ENCODE results near the gene SLC25A31.

SLC25A31 gene

GRCh38 chr4:127737295-127737694, 7.1 kb downstream of the SLC25A31 start:
- no peaks in the 10 kb centered on the region for H3K27me3 ChIP-seq (replicated peaks; ENCODE audit: control insufficient read depth, insufficient read depth, low read length, poor library complexity, severe bottlenecking)
- no peak for DNase-seq

DNA sequence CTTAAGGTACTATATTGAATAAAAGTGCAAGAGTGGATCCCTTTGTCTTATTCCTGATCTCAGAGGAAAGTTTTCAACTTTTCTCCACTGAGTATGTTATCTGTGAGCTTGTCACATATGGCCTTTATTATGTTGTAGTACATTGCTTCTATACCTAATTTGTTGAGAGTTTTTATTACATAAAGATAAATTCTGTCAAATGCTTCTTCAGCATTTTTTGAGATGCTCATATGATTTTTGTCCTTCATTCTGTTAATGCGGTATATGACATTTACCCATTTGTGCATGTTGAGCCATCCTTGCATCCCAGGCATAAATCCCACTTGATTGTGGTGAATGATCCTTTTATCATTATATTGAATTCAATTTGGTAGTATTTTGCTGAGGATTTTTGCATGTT, 11.0 kb downstream of the SLC25A31 start:
- Histone ChIP-seq H3K4me3 (ENCODE audit: insufficient read depth, low read depth, low read length, poor library complexity, severe bottlenecking) (no peak overlapping the region), H3K27ac (ENCODE audit: insufficient read depth, low read length, poor library complexity, severe bottlenecking) (no peak overlapping the region), H3K4me1 (ENCODE audit: control insufficient read depth, insufficient read depth, low read length, poor library complexity, severe bottlenecking) (no peaks in the 10 kb centered on the region), H3K9me3 (ENCODE audit: control insufficient read depth, low read length) (no peaks in the 10 kb centered on the region), H3K36me3 (ENCODE audit: control insufficient read depth, insufficient read depth, low read length) (no peaks in the 10 kb centered on the region), H3K27me3 (replicated peaks; ENCODE audit: control insufficient read depth, insufficient read depth, low read length, poor library complexity, severe bottlenecking) (no peaks in the 10 kb centered on the region)
- no peak for DNase-seq

More at GRCh38 chr4:127737295-127737694, 7.1 kb downstream of the SLC25A31 start:
- no peaks in the 10 kb centered on the region for H3K36me3 ChIP-seq (ENCODE audit: control insufficient read depth, insufficient read depth, low read length)
- no peak overlapping the region for H3K4me3 ChIP-seq (ENCODE audit: insufficient read depth, low read depth, low read length, poor library complexity, severe bottlenecking)
- H3K4me1 ChIP-seq (ENCODE audit: control insufficient read depth, insufficient read depth, low read length, poor library complexity, severe bottlenecking): no peaks in the 10 kb centered on the region
- H3K27ac ChIP-seq (ENCODE audit: insufficient read depth, low read length, poor library complexity, severe bottlenecking): no peak overlapping the region
- H3K9me3 ChIP-seq (ENCODE audit: control insufficient read depth, low read length): no peaks in the 10 kb centered on the region

DNA sequence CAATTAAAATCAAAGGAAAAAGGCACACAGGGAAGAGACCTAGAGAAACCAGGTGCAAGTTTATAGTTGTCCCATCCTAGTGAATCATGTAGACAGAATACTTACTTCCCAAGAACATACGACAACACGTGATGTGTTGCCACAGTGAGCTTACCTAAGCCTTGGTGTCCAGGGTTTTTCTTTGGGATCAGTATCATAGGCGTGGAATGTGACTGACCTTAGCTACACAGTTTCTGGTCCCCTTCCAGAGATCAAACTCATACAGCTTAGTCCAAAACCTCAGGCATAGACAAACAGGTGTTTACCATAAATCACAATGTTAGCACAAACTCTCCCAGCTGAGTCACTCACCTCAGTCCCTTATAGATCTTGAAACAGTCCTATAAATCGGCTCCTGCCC, 17.7 kb downstream of the SLC25A31 start:
- no peaks in the 10 kb centered on the region for H3K9me3 ChIP-seq (ENCODE audit: control insufficient read depth, low read length)
- no peak overlapping the region for H3K4me3 ChIP-seq (ENCODE audit: insufficient read depth, low read depth, low read length, poor library complexity, severe bottlenecking)
- no peak for DNase-seq
- H3K4me1 ChIP-seq (ENCODE audit: control insufficient read depth, insufficient read depth, low read length, poor library complexity, severe bottlenecking): no peaks in the 10 kb centered on the region
- no peaks in the 10 kb centered on the region for H3K36me3 ChIP-seq (ENCODE audit: control insufficient read depth, insufficient read depth, low read length)
- no peaks in the 10 kb centered on the region for H3K27me3 ChIP-seq (replicated peaks; ENCODE audit: control insufficient read depth, insufficient read depth, low read length, poor library complexity, severe bottlenecking)
- H3K27ac ChIP-seq (ENCODE audit: insufficient read depth, low read length, poor library complexity, severe bottlenecking): no peak overlapping the region

DNA sequence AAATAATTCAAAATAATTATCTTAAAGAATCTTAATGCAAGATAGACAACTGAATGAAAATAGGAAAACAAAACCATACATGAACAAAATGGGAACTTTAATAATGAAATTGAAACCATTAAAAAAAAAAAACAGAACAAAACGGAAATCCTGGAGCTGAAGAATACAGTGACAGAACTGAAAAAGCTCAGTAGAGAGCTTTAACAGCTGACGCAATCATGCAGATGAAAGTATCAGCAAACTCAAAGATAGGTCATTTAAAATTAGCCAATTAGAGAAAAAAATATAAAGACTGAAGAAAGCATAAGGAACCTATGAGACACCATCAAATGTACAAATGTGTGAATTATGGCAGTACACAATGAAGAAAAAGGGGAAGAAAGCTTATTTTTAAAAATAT, 18.8 kb downstream of the SLC25A31 start:
- no peak overlapping the region for H3K27ac ChIP-seq (ENCODE audit: insufficient read depth, low read length, poor library complexity, severe bottlenecking)
- no peaks in the 10 kb centered on the region for H3K4me1 ChIP-seq (ENCODE audit: control insufficient read depth, insufficient read depth, low read length, poor library complexity, severe bottlenecking)
- no peak overlapping the region for H3K4me3 ChIP-seq (ENCODE audit: insufficient read depth, low read depth, low read length, poor library complexity, severe bottlenecking)
- H3K27me3 ChIP-seq (replicated peaks; ENCODE audit: control insufficient read depth, insufficient read depth, low read length, poor library complexity, severe bottlenecking): no peaks in the 10 kb centered on the region
- no peak for DNase-seq
- no peaks in the 10 kb centered on the region for H3K36me3 ChIP-seq (ENCODE audit: control insufficient read depth, insufficient read depth, low read length)
- H3K9me3 ChIP-seq (ENCODE audit: control insufficient read depth, low read length): no peaks in the 10 kb centered on the region

DNA sequence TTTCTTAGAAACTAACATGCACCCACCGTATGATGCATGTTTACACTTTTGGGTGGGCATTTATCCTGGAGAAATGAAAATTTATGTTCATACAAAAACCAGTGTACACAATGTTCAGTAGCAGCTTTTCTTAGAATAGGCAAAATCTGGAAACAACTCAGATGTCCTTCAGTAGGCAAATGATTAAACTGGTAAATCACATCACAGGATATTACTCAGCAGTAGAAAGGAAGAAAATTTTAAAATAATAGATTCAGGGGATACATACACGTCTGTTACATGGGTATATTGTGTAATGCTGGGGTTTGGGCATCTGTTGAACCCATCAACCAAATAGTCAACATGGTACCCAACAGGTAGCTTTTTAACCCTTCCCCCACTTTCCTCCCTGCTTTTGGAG, 26.7 kb downstream of the SLC25A31 start:
- Histone ChIP-seq H3K9me3 (ENCODE audit: control insufficient read depth, low read length) (no peaks in the 10 kb centered on the region), H3K4me3 (ENCODE audit: insufficient read depth, low read depth, low read length, poor library complexity, severe bottlenecking) (no peak overlapping the region), H3K27me3 (replicated peaks; ENCODE audit: control insufficient read depth, insufficient read depth, low read length, poor library complexity, severe bottlenecking) (no peaks in the 10 kb centered on the region), H3K27ac (ENCODE audit: insufficient read depth, low read length, poor library complexity, severe bottlenecking) (no peak overlapping the region), H3K36me3 (ENCODE audit: control insufficient read depth, insufficient read depth, low read length) (no peaks in the 10 kb centered on the region), H3K4me1 (ENCODE audit: control insufficient read depth, insufficient read depth, low read length, poor library complexity, severe bottlenecking) (no peaks in the 10 kb centered on the region)
- no peak for DNase-seq

- H3K36me3 ChIP-seq (ENCODE audit: control insufficient read depth, insufficient read depth, low read length): no peaks in the 10 kb centered on the region
- H3K4me3 ChIP-seq (ENCODE audit: insufficient read depth, low read depth, low read length, poor library complexity, severe bottlenecking): no peak overlapping the region
- no peak for DNase-seq
- no peak overlapping the region for H3K27ac ChIP-seq (ENCODE audit: insufficient read depth, low read length, poor library complexity, severe bottlenecking)
- H3K4me1 ChIP-seq (ENCODE audit: control insufficient read depth, insufficient read depth, low read length, poor library complexity, severe bottlenecking): no peaks in the 10 kb centered on the region
- no peaks in the 10 kb centered on the region for H3K27me3 ChIP-seq (replicated peaks; ENCODE audit: control insufficient read depth, insufficient read depth, low read length, poor library complexity, severe bottlenecking)
- no peaks in the 10 kb centered on the region for H3K9me3 ChIP-seq (ENCODE audit: control insufficient read depth, low read length)
Measured at GRCh38 chr4:127759228-127759820, 29.1 kb downstream of the SLC25A31 start.

DNA sequence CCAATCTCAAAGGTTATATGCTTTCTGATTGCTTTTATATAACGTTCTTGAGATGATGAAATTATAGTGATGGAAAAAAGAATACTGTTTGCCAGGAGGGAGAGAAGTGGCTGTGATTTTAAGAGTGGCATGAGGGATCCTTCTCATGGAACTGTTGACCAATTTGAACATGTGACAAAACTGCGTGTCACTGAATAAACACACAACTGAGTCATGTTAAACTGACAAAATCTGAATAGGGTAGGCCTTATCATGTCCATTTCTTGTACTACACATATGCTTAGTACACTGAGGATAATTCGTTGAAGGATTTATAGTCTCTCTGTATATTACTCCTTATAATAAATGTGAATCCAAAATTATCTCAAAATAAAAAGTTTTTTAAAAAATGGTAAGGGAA, 29.7 kb downstream of the SLC25A31 start:
- no peaks in the 10 kb centered on the region for H3K36me3 ChIP-seq (ENCODE audit: control insufficient read depth, insufficient read depth, low read length)
- H3K4me3 ChIP-seq (ENCODE audit: insufficient read depth, low read depth, low read length, poor library complexity, severe bottlenecking): no peak overlapping the region
- H3K27ac ChIP-seq (ENCODE audit: insufficient read depth, low read length, poor library complexity, severe bottlenecking): no peak overlapping the region
- H3K27me3 ChIP-seq (replicated peaks; ENCODE audit: control insufficient read depth, insufficient read depth, low read length, poor library complexity, severe bottlenecking): no peaks in the 10 kb centered on the region
- no peaks in the 10 kb centered on the region for H3K4me1 ChIP-seq (ENCODE audit: control insufficient read depth, insufficient read depth, low read length, poor library complexity, severe bottlenecking)
- H3K9me3 ChIP-seq (ENCODE audit: control insufficient read depth, low read length): no peaks in the 10 kb centered on the region
- no peak for DNase-seq

DNA sequence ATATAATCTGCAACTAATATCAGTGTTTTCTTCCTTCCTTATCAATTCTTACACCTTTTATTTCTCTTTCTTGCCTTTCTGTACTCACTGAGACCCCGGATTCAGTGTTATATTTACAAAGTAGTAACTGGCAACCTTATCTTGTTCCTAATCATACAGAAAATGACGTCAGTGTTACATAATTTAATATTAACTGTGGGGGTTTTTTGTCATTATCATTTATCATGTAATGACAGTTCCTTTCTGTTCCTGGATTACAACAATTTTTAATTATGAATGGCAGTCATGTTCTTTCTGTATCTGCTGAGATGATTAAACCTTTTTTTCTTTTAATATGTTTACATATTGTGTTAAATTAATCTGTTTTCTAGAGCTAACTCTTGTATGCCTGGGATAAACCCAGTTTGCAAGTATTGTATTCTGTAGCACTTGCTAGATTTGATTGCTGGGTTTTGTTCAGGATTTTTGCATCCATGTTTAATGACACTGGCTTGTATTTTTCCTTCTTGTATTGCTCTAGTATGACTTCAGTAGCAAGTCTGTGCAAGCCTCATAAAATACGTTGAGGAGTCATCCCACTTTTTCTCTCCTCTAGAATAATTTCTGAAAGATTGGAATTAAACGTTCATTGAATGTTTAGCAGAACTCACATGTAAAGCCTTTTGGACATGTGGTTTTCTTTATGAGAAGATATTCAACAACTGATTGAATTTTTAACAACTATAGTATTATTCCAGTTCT, 41.5 kb downstream of the SLC25A31 start:
- Histone ChIP-seq H3K27me3 (replicated peaks; ENCODE audit: control insufficient read depth, insufficient read depth, low read length, poor library complexity, severe bottlenecking) (peaks cover 3% of the 10 kb centered on the region), H3K27ac (ENCODE audit: insufficient read depth, low read length, poor library complexity, severe bottlenecking) (no peak overlapping the region), H3K4me1 (ENCODE audit: control insufficient read depth, insufficient read depth, low read length, poor library complexity, severe bottlenecking) (no peaks in the 10 kb centered on the region), H3K36me3 (ENCODE audit: control insufficient read depth, insufficient read depth, low read length) (no peaks in the 10 kb centered on the region), H3K4me3 (ENCODE audit: insufficient read depth, low read depth, low read length, poor library complexity, severe bottlenecking) (no peak overlapping the region), H3K9me3 (ENCODE audit: control insufficient read depth, low read length) (no peaks in the 10 kb centered on the region)
- DNase-seq: no peak

DNA sequence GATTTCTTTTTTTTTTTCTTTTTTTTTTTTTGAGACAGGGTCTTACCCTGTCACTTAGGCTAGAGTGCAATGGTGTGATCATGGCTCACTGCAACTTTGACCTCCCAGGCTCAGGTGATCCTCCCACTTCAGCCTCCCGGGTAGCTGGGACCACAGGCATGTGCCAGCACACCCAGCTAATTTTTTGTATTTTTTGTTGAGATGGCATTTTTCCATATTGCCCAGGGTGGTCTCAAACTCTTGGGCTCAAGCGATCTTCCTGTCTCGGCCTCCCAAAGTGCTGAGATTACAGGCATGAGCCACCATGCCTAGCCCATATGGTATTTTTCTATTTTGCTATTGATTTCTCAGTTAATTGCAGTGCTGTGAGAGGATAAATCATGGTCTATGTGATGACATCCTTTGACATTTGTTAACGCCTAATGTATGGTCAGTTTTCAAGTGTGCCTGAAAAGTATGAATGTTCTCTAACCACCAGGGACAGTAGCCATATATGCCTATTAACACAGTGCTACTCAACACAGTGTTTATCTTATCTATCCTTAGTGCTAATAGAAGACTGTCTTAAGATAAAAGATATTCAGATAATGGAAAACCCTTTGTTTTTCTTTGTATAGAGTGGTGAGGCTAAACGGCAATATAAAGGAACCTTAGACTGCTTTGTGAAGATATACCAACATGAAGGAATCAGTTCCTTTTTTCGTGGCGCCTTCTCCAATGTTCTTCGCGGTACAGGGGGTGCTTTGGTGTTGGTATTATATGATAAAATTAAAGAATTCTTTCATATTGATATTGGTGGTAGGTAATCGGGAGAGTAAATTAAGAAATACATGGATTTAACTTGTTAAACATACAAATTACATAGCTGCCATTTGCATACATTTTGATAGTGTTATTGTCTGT, 42.8 kb downstream of the SLC25A31 start:
- Histone ChIP-seq H3K36me3 (ENCODE audit: control insufficient read depth, insufficient read depth, low read length) (no peaks in the 10 kb centered on the region), H3K9me3 (ENCODE audit: control insufficient read depth, low read length) (no peaks in the 10 kb centered on the region), H3K4me1 (ENCODE audit: control insufficient read depth, insufficient read depth, low read length, poor library complexity, severe bottlenecking) (no peaks in the 10 kb centered on the region), H3K4me3 (ENCODE audit: insufficient read depth, low read depth, low read length, poor library complexity, severe bottlenecking) (no peak overlapping the region), H3K27ac (ENCODE audit: insufficient read depth, low read length, poor library complexity, severe bottlenecking) (no peak overlapping the region), H3K27me3 (replicated peaks; ENCODE audit: control insufficient read depth, insufficient read depth, low read length, poor library complexity, severe bottlenecking) (peaks cover 3% of the 10 kb centered on the region)
- DNase-seq: no peak

DNA sequence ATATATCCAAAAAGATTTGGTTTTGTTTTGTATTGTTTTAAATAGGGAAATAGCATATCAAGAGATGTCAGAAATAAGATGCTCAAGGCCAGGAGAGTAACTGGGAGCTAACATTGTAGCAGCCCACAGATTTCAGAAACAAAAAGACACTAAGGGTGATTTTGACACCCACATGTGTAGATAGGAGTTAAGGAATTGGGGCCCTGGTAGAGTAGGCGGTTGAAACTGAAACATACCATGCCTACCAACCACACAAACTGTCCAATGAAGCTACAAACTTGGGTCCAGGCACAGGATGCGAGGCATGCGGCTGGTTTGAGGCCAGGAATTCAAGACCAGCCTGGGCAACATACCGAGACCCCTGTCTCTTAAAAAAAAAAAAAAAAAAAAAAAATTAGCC, 45.6 kb downstream of the SLC25A31 start:
- Histone ChIP-seq H3K27ac (ENCODE audit: insufficient read depth, low read length, poor library complexity, severe bottlenecking) (no peak overlapping the region), H3K36me3 (ENCODE audit: control insufficient read depth, insufficient read depth, low read length) (no peaks in the 10 kb centered on the region), H3K27me3 (replicated peaks; ENCODE audit: control insufficient read depth, insufficient read depth, low read length, poor library complexity, severe bottlenecking) (peaks cover 3% of the 10 kb centered on the region), H3K4me1 (ENCODE audit: control insufficient read depth, insufficient read depth, low read length, poor library complexity, severe bottlenecking) (no peaks in the 10 kb centered on the region), H3K4me3 (ENCODE audit: insufficient read depth, low read depth, low read length, poor library complexity, severe bottlenecking) (no peak overlapping the region), H3K9me3 (ENCODE audit: control insufficient read depth, low read length) (no peaks in the 10 kb centered on the region)
- DNase-seq: no peak

Measured in effector memory CD4-positive, alpha-beta T cell (primary cell).